HG03108 (cell line): ENCODE measurements around the gene TTC14.
"Not testable (repeated sequence)": the region's sequence is repeated elsewhere in the genome, so short reads cannot be mapped to it uniquely, and the experiment has no call there.

ENCODE experiments used
- ATAC-seq: cut with Tn5 transposase; IDR thresholded peaks from one replicate; pipeline ENCODE4 v1.9.1; 2021; ENCODE audit warnings: moderate library complexity; ENCODE audit not compliant: unreplicated experiment

TTC14 gene, protein sequence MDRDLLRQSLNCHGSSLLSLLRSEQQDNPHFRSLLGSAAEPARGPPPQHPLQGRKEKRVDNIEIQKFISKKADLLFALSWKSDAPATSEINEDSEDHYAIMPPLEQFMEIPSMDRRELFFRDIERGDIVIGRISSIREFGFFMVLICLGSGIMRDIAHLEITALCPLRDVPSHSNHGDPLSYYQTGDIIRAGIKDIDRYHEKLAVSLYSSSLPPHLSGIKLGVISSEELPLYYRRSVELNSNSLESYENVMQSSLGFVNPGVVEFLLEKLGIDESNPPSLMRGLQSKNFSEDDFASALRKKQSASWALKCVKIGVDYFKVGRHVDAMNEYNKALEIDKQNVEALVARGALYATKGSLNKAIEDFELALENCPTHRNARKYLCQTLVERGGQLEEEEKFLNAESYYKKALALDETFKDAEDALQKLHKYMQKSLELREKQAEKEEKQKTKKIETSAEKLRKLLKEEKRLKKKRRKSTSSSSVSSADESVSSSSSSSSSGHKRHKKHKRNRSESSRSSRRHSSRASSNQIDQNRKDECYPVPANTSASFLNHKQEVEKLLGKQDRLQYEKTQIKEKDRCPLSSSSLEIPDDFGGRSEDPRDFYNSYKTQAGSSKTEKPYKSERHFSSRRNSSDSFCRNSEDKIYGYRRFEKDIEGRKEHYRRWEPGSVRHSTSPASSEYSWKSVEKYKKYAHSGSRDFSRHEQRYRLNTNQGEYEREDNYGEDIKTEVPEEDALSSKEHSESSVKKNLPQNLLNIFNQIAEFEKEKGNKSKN

DNA sequence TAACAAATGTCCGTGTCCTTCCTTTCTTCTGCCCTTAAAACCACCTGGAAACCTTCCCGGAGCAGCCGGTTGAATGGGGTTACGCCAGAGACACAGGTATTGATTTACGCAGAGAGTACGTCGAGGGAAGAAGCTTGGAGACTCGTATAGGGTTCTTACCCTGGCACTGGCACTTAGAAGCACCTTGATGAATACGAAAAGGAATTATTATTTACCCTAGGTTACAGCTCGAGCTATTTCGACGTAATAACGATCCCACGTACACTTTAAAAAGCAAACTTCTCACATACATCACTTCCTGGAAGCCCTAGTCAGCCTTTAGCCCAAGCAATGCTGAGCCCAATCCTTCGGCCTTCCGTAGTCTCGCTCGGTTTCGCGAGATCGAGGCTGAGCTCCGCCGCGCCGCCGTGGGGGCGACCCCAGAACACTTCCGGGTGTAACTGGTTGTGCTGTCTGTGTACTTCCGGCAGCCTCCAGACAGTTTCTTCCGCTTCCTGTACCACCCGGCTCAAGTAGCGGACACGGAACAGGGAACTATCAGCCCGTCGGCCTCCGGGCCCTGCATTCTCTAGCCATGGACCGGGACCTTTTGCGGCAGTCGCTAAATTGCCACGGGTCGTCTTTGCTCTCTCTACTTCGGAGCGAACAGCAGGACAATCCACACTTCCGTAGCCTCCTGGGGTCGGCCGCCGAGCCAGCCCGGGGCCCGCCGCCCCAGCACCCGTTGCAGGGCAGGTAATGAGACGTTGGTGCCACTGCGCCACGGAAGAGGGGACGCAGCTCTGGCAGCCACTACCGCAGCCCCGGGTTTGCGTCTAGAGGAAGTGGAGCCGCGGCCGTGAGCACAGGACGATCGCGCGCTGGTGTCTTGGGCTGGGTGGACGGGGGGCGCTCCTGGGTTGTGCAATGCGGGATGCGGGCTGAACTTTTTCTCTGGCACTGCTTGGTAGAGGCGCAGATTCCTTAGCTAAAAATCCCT lies at the start of gene TTC14:
TSS of gene TTC14 (plus strand) at position 476 of the 979 bp plus-strand sequence. CDS start at position 575, 99 bp downstream.
- ATAC-seq = peak; percentile 92

GRCh38 chr3:180563406-180563805 lies 38.6 kb upstream of the TTC14 start:
- ATAC-seq = no peak

- ATAC-seq = no peak
Observed at GRCh38 chr3:180564676-180565075, 37.3 kb upstream of the TTC14 start.

GRCh38 chr3:180570238-180570637 lies 31.7 kb upstream of the TTC14 start:
- ATAC-seq = no peak

- ATAC-seq = peak; percentile 64
Observed at GRCh38 chr3:180571831-180572598, 29.9 kb upstream of the TTC14 start.

- ATAC-seq = no peak
Observed at GRCh38 chr3:180575571-180575970, 26.4 kb upstream of the TTC14 start.

- ATAC-seq = no peak
Observed at GRCh38 chr3:180580934-180581333, 21.0 kb upstream of the TTC14 start.

GRCh38 chr3:180590396-180590795 lies 11.6 kb upstream of the TTC14 start:
- ATAC-seq = no peak

GRCh38 chr3:180593631-180594030 lies 8.3 kb upstream of the TTC14 start:
- ATAC-seq = not testable (repeated sequence)

- ATAC-seq = peak; percentile 71
Observed at GRCh38 chr3:180594631-180595558, 7.1 kb upstream of the TTC14 start.

DNA sequence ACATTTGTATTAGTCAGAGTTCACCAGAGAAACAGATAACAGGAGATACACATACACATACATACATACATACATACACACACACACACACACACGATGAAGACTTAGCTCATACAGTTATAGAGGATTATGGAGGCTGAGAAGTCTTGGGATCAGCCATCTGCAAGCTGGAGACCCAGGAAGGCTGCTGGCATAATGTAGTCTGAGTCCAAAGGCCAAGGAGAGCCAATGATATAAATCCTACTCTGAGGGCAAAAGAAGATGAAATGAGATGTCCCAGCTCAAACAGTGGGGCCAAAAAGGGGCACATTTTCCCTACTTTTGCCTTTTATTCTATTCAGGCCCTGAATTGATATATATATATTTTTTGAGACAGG lies 6.4 kb upstream of the TTC14 start:
- no peak for ATAC-seq

GRCh38 chr3:180600473-180600872 lies 1.5 kb upstream of the TTC14 start:
- no peak for ATAC-seq

DNA sequence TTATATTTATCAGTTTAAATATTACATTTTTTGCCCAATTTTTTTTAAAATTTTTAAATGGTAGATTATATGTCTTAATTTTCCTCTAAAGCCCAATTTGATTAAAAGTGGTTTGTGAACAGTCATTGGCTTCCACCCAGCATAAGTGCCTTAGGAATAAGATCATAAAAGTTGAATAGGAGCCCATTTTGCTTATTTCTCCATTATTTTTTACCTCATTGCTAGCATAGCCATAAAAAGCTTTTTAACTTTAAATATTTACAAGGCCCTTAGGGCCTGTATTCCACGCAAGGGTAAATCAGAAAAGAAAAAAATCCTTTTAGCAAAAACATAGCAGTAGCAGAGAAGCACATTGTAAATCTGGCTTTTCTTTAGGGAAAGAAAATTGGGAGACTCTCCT lies 9.0 kb downstream of the TTC14 start:
- ATAC-seq = no peak

GRCh38 chr3:180612364-180612763 lies 10.4 kb downstream of the TTC14 start:
- no peak for ATAC-seq

- ATAC-seq = no peak
Observed at GRCh38 chr3:180615954-180616353, 14.0 kb downstream of the TTC14 start.

- no peak for ATAC-seq
Observed at GRCh38 chr3:180617049-180617448, 15.1 kb downstream of the TTC14 start.

GRCh38 chr3:180618563-180618962 lies 16.6 kb downstream of the TTC14 start:
- not testable (repeated sequence) for ATAC-seq

GRCh38 chr3:180619723-180620122 lies 17.8 kb downstream of the TTC14 start:
- no peak for ATAC-seq

GRCh38 chr3:180624714-180625113 lies 22.8 kb downstream of the TTC14 start:
- no peak for ATAC-seq
